ENCODE results near the gene PER2. TPM values are rescaled to one million over a fixed set of nuclear protein-coding genes. Genes with fewer than 3 reads are reported as not detected.

PER2 gene
- polyA plus RNA-seq, 3 donors: 3.6 to 5.6 (median 4.9) TPM

DNA sequence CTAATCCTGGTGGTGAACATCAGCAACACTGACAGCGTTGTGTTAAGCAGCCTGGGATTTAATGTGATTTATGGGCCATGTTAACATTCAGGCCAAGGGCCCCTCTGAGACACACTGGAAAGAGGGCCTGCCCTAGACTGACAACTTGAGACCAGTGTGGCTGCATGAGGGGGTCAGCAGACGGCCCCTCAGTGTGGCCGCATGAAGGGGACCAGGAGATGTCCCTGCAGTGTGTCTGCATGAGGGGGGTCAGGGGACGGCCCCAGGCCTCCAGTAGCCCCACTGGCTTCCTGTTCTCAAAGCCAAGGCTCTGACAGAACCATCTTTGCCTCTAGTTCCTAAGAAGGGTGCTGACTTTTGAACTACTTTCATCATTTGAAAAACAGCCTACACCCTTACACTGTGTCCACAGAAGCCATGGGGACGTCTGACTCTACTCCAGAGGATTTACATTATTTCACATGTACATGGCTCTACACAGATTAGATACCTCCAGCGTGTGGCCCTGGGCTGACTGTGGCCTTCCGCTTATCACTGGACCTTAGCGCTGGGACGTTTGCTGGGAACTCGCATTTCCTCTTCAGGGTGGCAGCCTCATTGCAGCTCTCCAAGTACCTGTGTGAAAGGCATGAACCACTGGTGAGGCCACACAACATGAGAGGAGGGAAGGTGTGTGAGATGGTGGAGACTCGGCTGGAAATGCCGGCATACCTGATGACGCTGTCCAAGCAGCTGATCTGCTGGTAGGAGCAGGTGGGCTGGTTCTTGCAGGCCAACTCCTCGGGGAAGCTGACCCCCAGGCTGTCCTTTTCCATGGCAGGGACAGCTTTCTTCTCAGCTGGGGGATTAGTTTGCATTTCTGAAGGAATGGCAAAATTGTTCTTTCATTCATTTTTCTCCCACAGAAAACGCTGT is 30.4 kb downstream of the PER2 start:
- 82 to 92% (median 87%) methylated on average over 15 of the region's 15 CpGs for WGBS, 3 donors
- no peak overlapping the region for H3K27ac ChIP-seq (ENCODE audit: low read depth, low read length)

DNA sequence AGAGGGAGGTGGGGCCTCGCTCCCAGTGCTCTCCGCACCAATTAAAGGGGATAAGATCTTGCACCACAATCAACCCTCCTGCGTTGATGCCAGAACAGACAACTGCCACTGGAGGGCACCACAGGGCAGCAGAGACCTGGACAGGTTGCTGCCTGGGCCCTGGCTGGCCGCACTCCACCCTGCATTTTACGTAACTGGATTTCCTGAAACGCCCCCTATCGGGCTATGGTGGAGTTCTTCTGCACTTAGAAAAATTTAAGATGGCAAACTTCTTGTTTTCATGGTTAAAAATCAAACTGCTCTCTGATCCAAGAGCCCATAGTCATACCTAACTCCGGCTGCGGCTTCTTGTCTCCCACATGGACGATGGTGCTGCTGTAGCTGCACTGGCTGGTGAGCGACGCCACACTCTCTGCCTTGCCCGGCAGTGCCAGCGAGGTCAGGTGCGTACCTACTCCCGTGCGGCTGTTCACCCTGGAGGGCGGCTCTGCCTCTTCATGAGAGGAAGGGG is 31.8 kb downstream of the PER2 start:
- WGBS, 3 donors: 38 to 72% (median 69%) methylated on average over 18 of the region's 18 CpGs
- no peak overlapping the region for H3K27ac ChIP-seq (ENCODE audit: low read depth, low read length)

DNA sequence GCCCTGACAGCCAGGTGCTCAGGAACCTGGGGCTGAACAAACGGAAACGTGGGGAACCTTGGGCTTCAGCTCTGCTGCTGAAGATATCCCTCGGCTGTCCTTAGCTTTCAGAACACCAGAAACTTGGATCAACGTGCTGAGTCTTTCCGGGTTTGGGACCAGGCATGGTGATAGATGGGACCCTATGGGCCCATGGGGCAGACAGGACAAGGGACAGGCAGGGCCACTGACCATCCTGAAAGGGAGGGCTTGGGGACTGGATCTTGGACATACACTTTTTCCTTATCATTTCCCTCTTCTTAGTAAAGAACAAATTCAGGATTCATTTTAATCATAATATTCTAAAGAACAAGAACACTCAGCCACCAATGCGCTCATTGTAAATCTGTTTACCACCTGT is 32.3 kb downstream of the PER2 start:
- H3K27ac ChIP-seq (ENCODE audit: low read depth, low read length): no peak overlapping the region
- 88 to 95% (median 93%) methylated on average over 6 of the region's 6 CpGs for WGBS, 3 donors

DNA sequence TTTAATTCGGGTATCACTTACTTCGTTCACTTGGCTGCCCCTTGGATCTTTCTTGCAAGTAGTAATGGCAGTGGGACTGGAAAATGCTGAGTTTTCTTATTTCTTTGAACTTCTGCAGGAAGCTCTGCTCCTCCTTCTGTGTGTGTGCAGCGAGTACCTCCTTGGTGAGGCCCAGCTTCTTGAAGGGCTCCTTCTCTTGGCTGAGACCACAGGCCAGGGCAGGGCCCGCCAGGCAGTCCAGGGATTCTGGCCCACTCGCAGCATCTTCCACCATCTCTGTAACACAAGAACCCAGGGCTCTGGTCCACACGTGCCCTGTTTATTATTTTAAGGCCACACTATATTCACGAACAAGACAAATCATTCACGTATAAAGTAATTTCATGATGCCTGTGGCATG is 32.8 kb downstream of the PER2 start:
- 90 to 96% (median 95%) methylated on average over 8 of the region's 8 CpGs for WGBS, 3 donors
- no peak overlapping the region for H3K27ac ChIP-seq (ENCODE audit: low read depth, low read length)

DNA sequence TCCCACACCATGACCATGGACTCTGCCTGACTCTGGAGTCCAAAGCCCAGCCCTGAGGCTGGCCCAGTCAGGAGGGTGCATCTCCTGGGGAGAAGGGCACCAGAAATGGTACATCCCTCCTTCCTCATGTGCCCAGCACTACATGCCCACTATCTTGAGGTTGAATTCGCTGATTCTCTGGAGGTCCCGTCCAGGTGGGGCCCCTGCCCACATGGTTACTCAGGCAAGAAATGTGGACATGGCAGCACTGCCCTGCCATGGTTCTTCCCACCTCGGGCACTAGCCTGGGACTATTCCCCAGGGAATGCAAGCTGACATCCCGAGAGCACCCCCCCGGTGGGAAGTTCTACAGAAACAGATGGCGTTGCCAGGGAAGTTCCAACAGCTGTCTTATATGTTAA is 33.3 kb downstream of the PER2 start:
- no peak overlapping the region for H3K27ac ChIP-seq (ENCODE audit: low read depth, low read length)
- 79 to 88% (median 85%) methylated on average over 6 of the region's 6 CpGs for WGBS, 3 donors

DNA sequence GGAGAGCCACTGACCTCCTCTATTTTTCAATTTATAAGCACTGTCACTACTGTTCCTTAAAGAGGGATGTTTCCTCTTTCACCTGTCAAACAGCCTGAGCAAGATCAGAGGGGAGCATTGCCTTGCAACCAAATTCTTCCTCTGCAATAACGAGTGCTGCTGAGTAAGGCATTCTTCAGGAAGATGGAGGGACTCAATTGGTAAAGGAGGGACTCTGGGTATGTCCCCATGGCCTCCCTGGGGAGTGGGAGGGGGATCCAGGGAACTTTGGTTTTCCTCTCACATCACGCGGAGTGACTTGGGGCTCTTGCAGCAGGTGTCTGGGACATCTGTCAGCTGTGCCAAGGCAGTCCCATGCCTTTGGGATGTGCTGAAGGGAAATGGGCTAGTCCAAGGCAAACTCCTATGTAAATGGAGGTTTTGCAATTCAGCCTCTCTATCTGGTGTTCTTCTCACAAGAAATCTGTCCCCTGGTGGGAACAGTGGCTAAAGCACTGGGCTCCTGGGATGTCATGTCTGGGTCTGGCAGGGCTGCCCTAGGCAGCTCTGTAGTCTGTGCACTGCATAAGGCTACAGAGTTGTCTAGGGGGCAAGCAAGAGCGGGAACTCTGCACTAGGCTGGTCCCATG is 34.2 kb downstream of the PER2 start:
- H3K27ac ChIP-seq (ENCODE audit: low read depth, low read length): no peak overlapping the region
- 74 to 84% (median 77%) methylated on average over 4 of the region's 4 CpGs for WGBS, 3 donors

DNA sequence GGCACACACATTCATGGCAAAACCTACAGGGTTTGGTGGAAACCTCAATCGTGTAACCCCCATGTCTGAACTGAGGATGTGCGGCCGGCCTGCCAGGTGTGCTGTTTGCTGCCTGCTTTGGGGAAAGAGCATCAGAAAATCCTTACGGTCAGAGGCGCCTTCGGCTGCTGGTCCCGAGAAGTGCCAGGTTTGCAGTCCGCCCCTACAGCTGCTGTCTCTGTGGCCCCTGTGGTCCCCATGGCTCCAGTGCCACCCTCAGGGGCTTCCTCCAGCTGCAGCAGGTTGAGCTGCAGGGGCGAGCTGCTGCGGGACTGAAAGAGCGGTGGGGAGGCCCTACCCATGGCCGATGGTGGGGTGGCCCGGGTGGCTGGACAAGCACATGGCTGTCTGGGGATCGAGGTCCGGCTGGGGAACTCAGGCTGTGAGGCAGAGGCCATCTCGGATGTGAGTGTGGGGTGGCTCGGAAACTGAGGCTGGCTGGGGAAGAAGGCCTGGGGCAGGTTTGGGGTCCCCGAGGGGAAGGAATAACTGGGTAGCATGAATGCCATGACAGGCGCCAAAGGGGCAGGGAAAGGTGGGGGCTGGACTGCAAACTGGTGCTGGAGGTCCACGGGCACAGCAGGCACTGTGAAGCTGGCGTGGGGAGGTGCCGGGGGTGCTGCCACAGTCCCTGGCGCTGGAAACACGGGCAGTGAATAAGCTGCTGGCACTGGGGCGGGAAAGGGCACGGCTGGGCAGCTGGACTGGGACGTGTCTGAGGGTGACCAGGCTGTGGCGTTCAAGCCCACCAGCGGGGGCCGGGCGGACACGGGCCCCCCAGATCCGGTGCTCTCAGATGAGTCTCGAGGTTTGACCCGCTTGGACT is 35.4 kb downstream of the PER2 start:
- 92 to 97% (median 95%) methylated on average over 35 of the region's 35 CpGs for WGBS, 3 donors
- no peak overlapping the region for H3K27ac ChIP-seq (ENCODE audit: low read depth, low read length)

DNA sequence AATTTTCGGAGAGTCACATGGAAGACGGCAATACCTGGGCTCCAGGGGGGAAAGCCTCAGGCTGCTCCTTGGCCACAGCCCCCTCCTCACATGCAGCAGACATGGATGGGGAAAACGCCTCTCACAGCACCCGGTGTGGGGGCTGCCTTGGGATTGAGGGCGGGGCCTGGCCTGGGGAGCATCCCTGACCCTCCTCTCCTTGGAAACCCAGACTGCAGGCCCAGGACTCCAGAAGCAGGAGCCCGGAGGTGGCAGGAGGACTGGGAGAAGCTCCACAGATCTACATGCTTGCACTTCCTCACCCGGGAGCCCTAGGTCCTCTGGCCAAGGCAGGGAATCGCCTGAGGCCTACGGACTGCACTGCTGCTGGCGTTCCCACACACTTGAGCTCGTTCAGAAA is 36.4 kb downstream of the PER2 start:
- 90 to 92% (median 91%) methylated on average over 11 of the region's 11 CpGs for WGBS, 3 donors

DNA sequence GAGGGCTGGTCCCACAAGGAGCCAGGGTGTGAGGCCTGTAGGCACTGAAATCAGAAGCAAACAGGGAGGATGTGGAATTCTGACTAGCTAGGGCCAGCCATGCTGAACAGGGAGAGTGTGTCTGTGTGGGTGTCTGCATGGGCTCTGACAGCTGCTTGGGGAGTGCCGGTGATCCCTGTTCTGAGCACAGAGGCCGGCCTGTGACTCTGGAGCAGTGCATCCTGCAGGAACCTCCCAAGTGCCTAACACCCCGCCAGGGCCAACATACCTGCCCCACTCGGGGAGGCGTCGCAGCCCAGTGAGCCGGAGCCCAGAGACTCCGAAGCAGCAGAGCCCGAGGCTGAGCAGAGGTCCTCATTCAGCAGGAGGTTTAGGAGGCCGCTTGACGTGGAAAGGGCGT is 37.1 kb downstream of the PER2 start:
- H3K27ac ChIP-seq (ENCODE audit: low read depth, low read length): no peak overlapping the region
- WGBS, 3 donors: 97 to 98% (median 97%) methylated on average over 12 of the region's 12 CpGs

More for the DNA sequence above, 36.4 kb downstream of the PER2 start:
- no peak overlapping the region for H3K27ac ChIP-seq (ENCODE audit: low read depth, low read length)

DNA sequence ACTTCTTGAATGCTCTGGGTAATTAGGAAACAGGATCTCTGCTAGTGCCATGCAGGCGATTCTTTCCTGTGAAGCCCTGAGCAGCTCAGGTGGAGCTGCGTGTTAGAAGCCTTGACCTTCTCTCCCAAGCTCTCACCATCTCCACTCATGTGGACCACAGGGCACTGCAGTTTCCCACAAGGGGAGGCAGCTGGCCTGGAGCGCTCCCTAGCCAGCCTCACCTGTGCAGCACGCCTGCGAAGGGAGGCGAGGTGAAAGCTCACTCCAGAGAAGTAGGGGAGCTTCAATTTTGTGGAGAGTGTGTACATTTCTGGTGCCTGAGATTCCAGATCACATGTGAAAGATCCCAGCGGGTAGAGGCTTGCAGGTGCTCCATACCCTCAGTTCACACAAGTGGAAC is 37.5 kb downstream of the PER2 start:
- 93 to 96% (median 95%) methylated on average over 7 of the region's 7 CpGs for WGBS, 3 donors
- no peak overlapping the region for H3K27ac ChIP-seq (ENCODE audit: low read depth, low read length)

DNA sequence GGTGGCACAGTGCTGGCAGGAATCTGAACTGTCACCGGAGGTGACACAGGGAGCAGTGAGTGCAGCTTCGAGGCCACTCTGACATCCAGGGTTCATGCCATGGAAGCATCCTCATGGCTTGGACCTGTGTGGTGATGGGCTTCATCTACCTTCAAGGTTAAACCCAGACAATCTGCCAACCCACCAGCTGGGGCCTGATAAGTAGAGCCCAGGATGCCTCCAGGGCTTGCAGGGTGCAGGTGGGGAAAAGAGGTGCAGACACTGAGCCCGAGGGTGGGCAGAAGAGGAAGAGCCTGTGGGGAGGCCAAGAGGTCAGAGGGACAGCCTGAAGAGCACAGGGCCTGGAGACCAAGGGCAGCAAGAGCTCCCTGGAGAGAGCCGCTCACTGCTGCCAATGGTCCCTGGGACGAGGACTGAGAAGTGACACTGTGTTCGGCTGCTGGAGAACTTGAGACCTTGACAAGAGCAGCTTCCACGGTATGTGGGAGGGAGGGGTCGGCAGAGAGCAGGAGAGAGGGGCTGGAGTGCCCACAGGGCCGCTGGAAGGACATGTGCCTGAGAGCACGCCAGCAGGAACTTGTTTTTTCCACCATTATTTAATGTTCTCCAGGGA is 40.5 kb downstream of the PER2 start:
- WGBS, 3 donors: 67 to 76% (median 70%) methylated on average over 10 of the region's 10 CpGs
- H3K27ac ChIP-seq (ENCODE audit: low read depth, low read length): no peak overlapping the region

DNA sequence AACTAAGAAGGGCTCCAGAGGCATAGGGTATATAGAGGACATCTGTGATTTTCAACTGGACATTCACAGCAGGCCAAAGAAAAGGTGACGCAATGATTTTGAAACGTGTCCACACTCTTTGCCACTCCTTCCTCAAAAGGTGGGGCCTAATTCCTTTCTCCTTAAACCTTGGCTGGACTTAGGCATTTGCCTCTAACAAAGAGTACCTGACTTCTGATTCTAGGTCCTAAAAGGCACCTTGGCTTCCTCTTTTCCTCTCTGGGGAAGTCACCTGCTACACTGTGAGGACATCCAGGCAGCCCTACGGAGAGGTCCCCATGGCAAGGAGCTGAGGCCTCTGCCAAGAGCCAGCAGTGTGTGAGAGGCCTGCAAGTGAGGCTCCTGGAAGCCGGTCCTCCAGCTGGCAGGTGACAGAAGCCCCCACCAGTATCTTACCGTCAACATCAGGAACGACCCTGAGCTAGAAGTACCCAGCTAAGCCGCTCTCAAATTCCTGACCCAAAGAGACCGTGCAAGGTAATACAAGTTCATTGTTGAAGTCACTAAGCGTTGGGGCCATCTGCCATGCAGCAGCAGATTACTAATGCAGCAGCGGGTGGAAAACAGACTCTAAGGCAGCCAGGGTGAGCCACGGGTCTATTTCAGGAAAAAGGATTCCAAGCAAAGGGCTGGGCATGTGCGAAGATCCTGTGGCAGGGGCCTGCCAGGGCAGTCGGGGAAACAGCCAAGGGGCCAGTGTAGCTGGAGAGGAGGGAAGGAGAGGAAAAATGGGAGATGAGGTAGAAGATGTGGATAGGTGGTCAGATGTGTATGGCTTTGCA is 41.2 kb downstream of the PER2 start:
- H3K27ac ChIP-seq (ENCODE audit: low read depth, low read length): no peak overlapping the region
- WGBS, 3 donors: 83 to 90% (median 86%) methylated on average over 13 of the region's 13 CpGs

DNA sequence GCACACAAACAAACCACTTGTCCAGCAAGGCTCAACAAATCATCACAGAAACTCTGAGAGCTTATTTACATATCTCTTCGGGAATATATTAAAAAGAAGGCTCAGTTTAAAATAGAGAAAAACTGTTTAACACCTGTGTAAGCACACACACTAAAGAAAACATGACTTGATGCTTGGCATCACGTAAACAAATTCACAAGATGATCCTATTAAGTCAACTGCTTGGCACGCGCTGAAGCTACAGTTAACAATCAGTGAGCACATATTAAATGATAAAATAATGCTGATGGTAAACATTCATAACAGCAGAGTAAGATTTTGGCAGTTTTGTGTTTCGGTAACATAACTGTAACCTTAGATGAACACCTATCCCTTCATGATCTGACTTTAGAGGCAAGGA is 44.3 kb downstream of the PER2 start:
- H3K27ac ChIP-seq (ENCODE audit: low read depth, low read length): no peak overlapping the region
- 75 to 96% (median 93%) methylated on average over 5 of the region's 5 CpGs for WGBS, 3 donors

DNA sequence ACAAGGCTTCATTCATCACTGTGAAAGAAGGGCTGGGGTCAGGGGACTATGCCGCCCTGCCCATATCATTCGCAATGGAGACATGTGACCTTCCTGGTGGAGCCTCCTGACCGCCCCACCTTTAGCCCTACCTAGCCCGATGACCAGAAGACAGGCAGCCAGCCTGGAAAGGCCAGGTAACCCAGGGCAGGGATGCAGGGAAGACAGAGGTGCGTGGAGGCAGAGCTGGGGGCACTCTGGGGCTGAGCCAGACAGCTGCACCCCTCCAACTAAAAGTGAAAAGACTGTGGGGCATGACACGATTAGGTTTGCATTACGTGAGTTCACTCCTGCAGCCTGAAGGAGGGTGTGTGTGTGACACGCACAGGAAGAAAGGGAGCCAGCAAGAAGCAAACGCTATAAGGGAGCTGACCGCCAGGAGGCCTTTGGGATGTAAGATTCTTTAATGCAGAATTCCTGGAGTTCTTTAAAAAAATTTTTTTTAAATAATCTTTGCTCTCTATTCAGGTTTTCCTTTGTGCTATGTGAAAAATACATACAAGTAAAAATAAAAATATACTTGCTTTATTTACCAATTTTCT is 44.8 kb downstream of the PER2 start:
- WGBS, 3 donors: 80 to 86% (median 86%) methylated on average over 10 of the region's 10 CpGs
- H3K27ac ChIP-seq (ENCODE audit: low read depth, low read length): no peak overlapping the region

DNA sequence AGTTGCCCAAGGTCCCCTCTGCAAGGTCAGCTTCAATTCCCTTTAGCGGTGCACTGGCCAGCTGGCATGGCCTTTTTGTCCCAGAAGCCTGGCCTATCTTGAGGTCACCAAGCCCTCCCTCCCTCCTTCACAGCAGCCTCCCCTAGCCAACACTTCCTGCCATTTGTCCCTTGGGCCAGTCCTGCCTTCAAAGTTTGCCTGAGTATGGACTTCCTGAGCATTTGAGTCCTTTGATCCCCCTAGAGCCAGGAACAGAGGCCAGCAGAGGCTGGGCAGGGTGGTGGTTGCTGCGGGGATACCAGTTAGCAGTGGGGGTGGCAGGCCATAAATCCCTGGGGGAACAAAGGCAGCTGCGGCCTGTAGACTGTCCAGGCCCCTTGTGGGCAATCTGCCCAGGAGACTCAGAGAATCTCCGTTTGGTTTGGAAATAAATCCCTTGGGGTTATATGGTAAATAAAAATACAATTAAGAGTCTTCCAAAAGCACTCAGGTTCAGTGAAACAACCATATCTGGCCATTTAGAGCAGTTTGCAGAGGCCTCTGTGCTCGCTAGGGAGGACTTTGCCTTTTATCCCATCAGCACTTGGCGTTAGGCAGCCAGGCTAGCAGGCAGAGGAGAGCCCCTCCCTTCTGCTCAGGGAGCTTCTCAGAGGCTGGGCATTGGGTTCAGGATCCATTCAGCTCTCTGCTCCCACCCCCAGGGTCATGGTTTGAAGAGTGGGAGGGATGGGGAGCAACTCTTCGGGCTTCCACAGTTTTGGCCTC is 45.5 kb downstream of the PER2 start:
- WGBS, 3 donors: 41 to 63% (median 44%) methylated on average over 7 of the region's 7 CpGs
- H3K27ac ChIP-seq (ENCODE audit: low read depth, low read length): no peak overlapping the region

DNA sequence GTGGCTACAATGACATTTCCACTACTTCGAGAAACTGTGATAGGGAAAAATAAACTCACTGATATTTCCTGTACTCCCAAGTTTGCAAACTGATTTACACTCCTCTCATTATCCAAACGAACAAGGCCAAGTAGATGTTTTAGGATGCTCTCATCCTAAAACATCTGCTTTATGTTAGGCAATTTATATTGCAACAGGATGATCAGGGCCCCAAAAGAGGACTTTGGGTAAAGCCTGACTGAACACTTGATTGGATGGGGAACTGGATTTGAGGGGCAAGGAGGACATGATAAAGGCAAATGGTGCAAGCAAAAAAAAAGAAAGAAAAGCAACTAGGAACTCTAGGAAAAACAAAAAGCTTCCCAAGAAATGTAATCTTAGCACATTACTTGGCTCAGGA is 46.4 kb downstream of the PER2 start:
- H3K27ac ChIP-seq (ENCODE audit: low read depth, low read length): no peak overlapping the region

More for the DNA sequence above, 46.4 kb downstream of the PER2 start:
- 54 to 77% (median 67%) methylated on average over 2 of the region's 2 CpGs for WGBS, 3 donors
